H9 (cell line): ENCODE results near the gene CCDC68. TPM values are rescaled to one million over a fixed set of nuclear protein-coding genes. Genes with fewer than 3 reads are reported as not detected.
A peak's percentile ranks its signal among the peaks of the same experiment; 100 is the strongest.

Experiments
- DNase-seq: peaks from one replicate; pipeline ENCODE4 v3.0.0-alpha.2; 2017
- H2AFZ ChIP-seq: one replicate; pipeline ENCODE4 v1.6.1; 2013; ENCODE audit warnings: mild to moderate bottlenecking, low read length, control low read depth, moderate library complexity
- H2AK5ac ChIP-seq: 2 replicates; pipeline ENCODE4 v1.6.1; 2013; ENCODE audit warnings: low read length, control low read depth, mixed read lengths; ENCODE audit not compliant: insufficient read length
- H2BK120ac ChIP-seq: one replicate; pipeline ENCODE4 v1.6.1; 2013; ENCODE audit warnings: low read depth, mild to moderate bottlenecking, low read length, control low read depth, inconsistent platforms; ENCODE audit not compliant: poor library complexity, severe bottlenecking
- H2BK12ac ChIP-seq: 2 replicates; pipeline ENCODE4 v1.6.1; 2013; ENCODE audit warnings: low read length, control low read depth, mixed read lengths, low read depth; ENCODE audit not compliant: insufficient read length
- H2BK15ac ChIP-seq: 2 replicates; pipeline ENCODE4 v1.6.1; 2013; ENCODE audit warnings: low read depth, low read length, control low read depth
- H2BK20ac ChIP-seq: one replicate; pipeline ENCODE4 v1.6.1; 2013; ENCODE audit warnings: low read depth, mild to moderate bottlenecking, low read length, control low read depth, inconsistent platforms; ENCODE audit not compliant: poor library complexity, severe bottlenecking
- H2BK5ac ChIP-seq: 2 replicates; pipeline ENCODE4 v1.6.1; 2013; ENCODE audit warnings: low read length, control low read depth, mixed read lengths; ENCODE audit not compliant: insufficient read length
- H3K14ac ChIP-seq: 2 replicates; pipeline ENCODE4 v1.6.1; 2013; ENCODE audit warnings: low read length, control low read depth; ENCODE audit not compliant: insufficient read depth
- H3K18ac ChIP-seq: 2 replicates; pipeline ENCODE4 v1.6.1; 2013; ENCODE audit warnings: low read depth, mild to moderate bottlenecking, mixed read lengths, low read length, control low read depth; ENCODE audit not compliant: insufficient read length
- H3K23ac ChIP-seq: 2 replicates; pipeline ENCODE4 v1.6.1; 2013; ENCODE audit warnings: low read length, control low read depth, mixed read lengths, low read depth; ENCODE audit not compliant: insufficient read length
- H3K23me2 ChIP-seq: 2 replicates; pipeline ENCODE4 v1.6.1; 2013; ENCODE audit warnings: low read depth, mild to moderate bottlenecking, mixed read lengths, low read length, control low read depth; ENCODE audit not compliant: insufficient read length, poor library complexity, severe bottlenecking
- H3K27ac ChIP-seq: 2 replicates; pipeline ENCODE4 v1.5.1; 2013; ENCODE audit warnings: low read length, control low read depth, mixed read lengths, low read depth; ENCODE audit not compliant: insufficient read length
- H3K27me3 ChIP-seq: 2 replicates; pipeline ENCODE4 v1.6.1; 2013; ENCODE audit warnings: low read length, control low read depth, inconsistent platforms; ENCODE audit not compliant: insufficient read depth
- H3K4ac ChIP-seq: 2 replicates; pipeline ENCODE4 v1.6.1; 2013; ENCODE audit warnings: low read depth, mild to moderate bottlenecking, control low read depth, inconsistent platforms, low read length, moderate library complexity
- H3K4me1 ChIP-seq: 2 replicates; pipeline ENCODE4 v1.6.1; 2013; ENCODE audit warnings: low read length, control low read depth, inconsistent platforms; ENCODE audit not compliant: insufficient read depth
- H3K4me2 ChIP-seq: 2 replicates; pipeline ENCODE4 v1.6.1; 2013; ENCODE audit warnings: low read length, control low read depth, mixed read lengths; ENCODE audit not compliant: insufficient read length, insufficient read depth
- H3K56ac ChIP-seq: 2 replicates; pipeline ENCODE4 v1.6.1; 2013; ENCODE audit warnings: low read depth, mild to moderate bottlenecking, mixed read lengths, low read length, control low read depth; ENCODE audit not compliant: insufficient read length
- H3K79me1 ChIP-seq: 2 replicates; pipeline ENCODE4 v1.6.1; 2013; ENCODE audit warnings: low read depth, mild to moderate bottlenecking, moderate library complexity, low read length, control low read depth, inconsistent platforms; ENCODE audit not compliant: insufficient read depth, poor library complexity, severe bottlenecking
- H3K79me2 ChIP-seq: 2 replicates; pipeline ENCODE4 v1.6.1; 2013; ENCODE audit warnings: low read length, control low read depth, inconsistent platforms; ENCODE audit not compliant: insufficient read depth
- H3K9ac ChIP-seq: 2 replicates; pipeline ENCODE4 v1.6.1; 2013; ENCODE audit warnings: low read length, control low read depth, mixed read lengths; ENCODE audit not compliant: insufficient read length; ENCODE audit errors: extremely low read depth
- H3K9me3 ChIP-seq: one replicate; pipeline ENCODE4 v1.6.1; 2013; ENCODE audit warnings: low read depth, low read length, inconsistent platforms; ENCODE audit not compliant: control insufficient read depth
- H3T11ph ChIP-seq: one replicate; pipeline ENCODE4 v1.6.1; 2013; ENCODE audit warnings: mild to moderate bottlenecking, low read length, control low read depth, inconsistent platforms
- H4K20me1 ChIP-seq: one replicate; pipeline ENCODE4 v1.6.1; 2013; ENCODE audit not compliant: control insufficient read depth, insufficient read length, insufficient read depth
- H4K5ac ChIP-seq: 2 replicates; pipeline ENCODE4 v1.6.1; 2013; ENCODE audit warnings: low read depth, mild to moderate bottlenecking, mixed read lengths, low read length, control low read depth; ENCODE audit not compliant: insufficient read length
- H4K8ac ChIP-seq: replicated peaks from 2 replicates; pipeline ENCODE4 v1.6.1; 2013; ENCODE audit warnings: low read length, control low read depth, mixed read lengths, low read depth; ENCODE audit not compliant: insufficient read length
- H4K91ac ChIP-seq: 2 replicates; pipeline ENCODE4 v1.6.1; 2013; ENCODE audit warnings: low read depth, mild to moderate bottlenecking, moderate library complexity, mixed read lengths, low read length, control low read depth; ENCODE audit not compliant: insufficient read length
- H3K27ac Mint-ChIP-seq, 3 experiments: 2 replicates in 2 of 3; 3 replicates in 1 of 3; pipeline ENCODE4 v1.8.0; 2020 to 2021; ENCODE audit warnings: mixed read lengths in 3 of 3, mild to moderate bottlenecking in 1 of 3, moderate library complexity in 1 of 3
- H3K27me3 Mint-ChIP-seq: 2 replicates; pipeline ENCODE4 v1.8.0; 2021; ENCODE audit warnings: low read depth, mild to moderate bottlenecking, moderate library complexity, mixed read lengths
- H3K36me3 Mint-ChIP-seq, 3 experiments: 2 replicates in 2 of 3; 3 replicates in 1 of 3; pipeline ENCODE4 v1.8.0; 2020 to 2021; ENCODE audit warnings: low read depth in 3 of 3, mixed read lengths in 3 of 3; ENCODE audit not compliant: insufficient read depth in 1 of 3
- H3K4me1 Mint-ChIP-seq, 2 experiments: 2 replicates each; pipeline ENCODE4 v1.8.0; 2020; ENCODE audit warnings: mixed read lengths in 2 of 2
- H3K4me3 Mint-ChIP-seq, 2 experiments: 2 replicates in 1 of 2; 3 replicates in 1 of 2; pipeline ENCODE4 v1.8.0; 2020 to 2021; ENCODE audit warnings: mild to moderate bottlenecking in 2 of 2, mixed read lengths in 2 of 2, moderate library complexity in 1 of 2
- H3K9me3 Mint-ChIP-seq, 2 experiments: 2 replicates in 1 of 2; 3 replicates in 1 of 2; pipeline ENCODE4 v1.8.0; 2020; ENCODE audit warnings: mild to moderate bottlenecking in 2 of 2, mixed read lengths in 2 of 2, moderate library complexity in 1 of 2
- WGBS: extraction: QIAGEN DNeasy Blood & Tissue Kit; methylation state at CpG from one replicate; pipeline ENCODE4 v1.1.7; 2013; ENCODE audit warnings: missing lambda C conversion rate, low lambda C conversion rate, mixed read lengths; ENCODE audit not compliant: insufficient read length; ENCODE audit errors: extremely low coverage; 5-methylcytosine and 5-hydroxymethylcytosine counted together
- total RNA-seq: library from RNA; stranded (reverse); gene quantifications from 2 replicates; pipeline ENCODE4 v1.2.1, GENCODE V29; 2021
- TF ChIP-seq, protein P1 (sequence below): fragments of 200-600 bp; sonication (generic); conservative IDR thresholded peaks from 3 replicates; pipeline ENCODE4 v1.8.0; 2021; ENCODE audit warnings: antibody characterized with exemption, mild to moderate bottlenecking

The CCDC68 gene
- total RNA-seq, 1 experiment from 2014 or later = not detected

DNA sequence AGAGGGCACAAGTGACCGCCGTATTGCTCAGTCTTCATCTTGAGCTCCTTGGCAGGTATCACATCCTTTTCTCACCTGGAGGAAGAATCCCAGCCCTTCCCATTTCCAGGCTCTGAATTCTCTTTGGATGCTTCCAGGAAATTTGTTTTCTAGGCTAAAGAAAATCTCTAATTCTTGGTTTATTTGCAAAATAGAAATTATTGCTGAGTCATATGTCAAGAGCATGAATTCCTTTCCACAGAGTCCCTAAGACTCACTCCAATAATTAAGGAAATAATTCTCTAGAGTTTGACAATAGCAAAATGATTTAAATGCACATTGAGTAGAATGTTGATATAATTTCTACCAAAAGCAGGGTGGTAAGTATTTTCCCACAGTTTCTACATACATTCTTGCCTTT lies 16.3 kb upstream of the CCDC68 start:
- Mint-ChIP-seq H3K27me3 (no peaks in the 10 kb centered on the region), H3K9me3 (no peaks in the 10 kb centered on the region), H3K4me1 (peaks cover 0 to 2% of the 10 kb centered on the region in 2 experiments; a peak in 1 of 4 replicates), H3K4me3 (no peak overlapping the region), H3K36me3 (no peaks in the 10 kb centered on the region; a peak in 1 of 7 replicates), H3K27ac (no peak overlapping the region)
- Histone ChIP-seq H4K91ac (no peak overlapping the region), H4K8ac (no peak overlapping the region), H3T11ph (no peak overlapping the region), H3K9ac (no peak overlapping the region), H3K4ac (no peak overlapping the region), H3K79me1 (no peaks in the 10 kb centered on the region), H3K79me2 (no peaks in the 10 kb centered on the region), H3K23me2 (no peaks in the 10 kb centered on the region), H3K14ac (peak overlapping the region; percentile 82), H3K56ac (no peak overlapping the region), H3K27me3 (no peaks in the 10 kb centered on the region), H3K4me1 (no peaks in the 10 kb centered on the region), H4K20me1 (no peaks in the 10 kb centered on the region), H2AFZ (no peak overlapping the region), H2BK12ac (no peak overlapping the region), H3K18ac (no peak overlapping the region), H2BK120ac (no peak overlapping the region), H3K23ac (no peak overlapping the region), H3K9me3 (no peaks in the 10 kb centered on the region), H2BK15ac (no peak overlapping the region), H4K5ac (no peak overlapping the region), H3K4me2 (no peak overlapping the region), H2BK20ac (no peak overlapping the region), H2BK5ac (no peak overlapping the region), H3K27ac (no peak overlapping the region), H2AK5ac (no peak overlapping the region)
- DNase-seq = no peak
- no CpG with 5 or more reads among the region's 2 CpGs for WGBS
- TF ChIP-seq, protein P1, sequence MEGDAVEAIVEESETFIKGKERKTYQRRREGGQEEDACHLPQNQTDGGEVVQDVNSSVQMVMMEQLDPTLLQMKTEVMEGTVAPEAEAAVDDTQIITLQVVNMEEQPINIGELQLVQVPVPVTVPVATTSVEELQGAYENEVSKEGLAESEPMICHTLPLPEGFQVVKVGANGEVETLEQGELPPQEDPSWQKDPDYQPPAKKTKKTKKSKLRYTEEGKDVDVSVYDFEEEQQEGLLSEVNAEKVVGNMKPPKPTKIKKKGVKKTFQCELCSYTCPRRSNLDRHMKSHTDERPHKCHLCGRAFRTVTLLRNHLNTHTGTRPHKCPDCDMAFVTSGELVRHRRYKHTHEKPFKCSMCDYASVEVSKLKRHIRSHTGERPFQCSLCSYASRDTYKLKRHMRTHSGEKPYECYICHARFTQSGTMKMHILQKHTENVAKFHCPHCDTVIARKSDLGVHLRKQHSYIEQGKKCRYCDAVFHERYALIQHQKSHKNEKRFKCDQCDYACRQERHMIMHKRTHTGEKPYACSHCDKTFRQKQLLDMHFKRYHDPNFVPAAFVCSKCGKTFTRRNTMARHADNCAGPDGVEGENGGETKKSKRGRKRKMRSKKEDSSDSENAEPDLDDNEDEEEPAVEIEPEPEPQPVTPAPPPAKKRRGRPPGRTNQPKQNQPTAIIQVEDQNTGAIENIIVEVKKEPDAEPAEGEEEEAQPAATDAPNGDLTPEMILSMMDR = no peak
